Subcutaneous abdominal adipose tissue (tissue), 5 donors: ENCODE results near the gene TRPC3.

ENCODE experiments used
- H3K27ac ChIP-seq: one replicate; pipeline ENCODE4 v1.7.0; 2013; ENCODE audit warnings: low read depth, mild to moderate bottlenecking, inconsistent platforms, low read length, moderate library complexity
- H3K27me3 ChIP-seq, 5 donors: one replicate each; pipeline ENCODE4 v1.7.0; 2013; ENCODE audit warnings: low read length in 5 of 5, inconsistent platforms in 1 of 5; ENCODE audit not compliant: control insufficient read depth in 5 of 5, insufficient read depth in 4 of 5
- H3K36me3 ChIP-seq, 5 donors: one replicate each; pipeline ENCODE4 v1.7.0; 2013; ENCODE audit warnings: low read length in 5 of 5; ENCODE audit not compliant: control insufficient read depth in 5 of 5, insufficient read depth in 5 of 5
- H3K4me1 ChIP-seq, 5 donors: one replicate each; pipeline ENCODE4 v1.7.0; 2013; ENCODE audit warnings: low read length in 5 of 5, mild to moderate bottlenecking in 3 of 5, moderate library complexity in 1 of 5; ENCODE audit not compliant: control insufficient read depth in 5 of 5, insufficient read depth in 5 of 5
- H3K4me3 ChIP-seq, 5 donors: one replicate each; pipeline ENCODE4 v1.7.0; 2013; ENCODE audit warnings: low read length in 5 of 5, low read depth in 1 of 5
- H3K9ac ChIP-seq, 5 donors: one replicate each; pipeline ENCODE4 v1.7.0; 2013; ENCODE audit warnings: low read length in 5 of 5, mild to moderate bottlenecking in 4 of 5, moderate library complexity in 3 of 5
- H3K9me3 ChIP-seq, 5 donors: one replicate each; pipeline ENCODE4 v1.7.0; 2013; ENCODE audit warnings: low read length in 5 of 5; ENCODE audit not compliant: control insufficient read depth in 5 of 5
- donor health status: healthy.
- donor health status: healthy.
- donor health status: healthy.
- donor health status: healthy.
- donor health status: healthy.

TRPC3 gene

DNA sequence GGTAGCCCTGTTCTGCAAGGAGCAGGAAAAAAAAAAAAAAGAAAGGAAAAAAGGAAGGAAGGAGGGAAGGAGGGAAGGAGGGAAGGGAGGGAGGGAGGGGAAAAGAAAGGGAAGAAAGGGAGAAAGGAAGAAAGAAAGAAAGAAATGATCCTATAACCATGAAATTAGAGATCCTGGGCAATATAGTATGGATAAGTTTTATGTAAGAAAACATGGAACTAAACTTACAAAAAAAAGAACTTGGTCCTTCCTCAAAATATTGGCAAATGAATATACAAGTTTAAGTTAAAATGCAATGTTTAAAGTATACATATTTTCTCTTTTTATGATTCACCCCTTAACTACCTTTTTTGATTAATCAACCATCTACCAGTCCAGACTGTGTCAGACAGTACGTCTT lies 100.5 kb downstream of the TRPC3 start:
- H3K27ac ChIP-seq, result no peak overlapping the region
- peaks cover 11 to 31% (median 22%) of the 10 kb centered on the region in 5 donors for H3K36me3 ChIP-seq
- no peak overlapping the region for H3K9ac ChIP-seq
- no peaks in the 10 kb centered on the region for H3K9me3 ChIP-seq
- H3K27me3 ChIP-seq, result no peaks in the 10 kb centered on the region
- H3K4me1 ChIP-seq, result no peaks in the 10 kb centered on the region
- H3K4me3 ChIP-seq, result no peak overlapping the region

DNA sequence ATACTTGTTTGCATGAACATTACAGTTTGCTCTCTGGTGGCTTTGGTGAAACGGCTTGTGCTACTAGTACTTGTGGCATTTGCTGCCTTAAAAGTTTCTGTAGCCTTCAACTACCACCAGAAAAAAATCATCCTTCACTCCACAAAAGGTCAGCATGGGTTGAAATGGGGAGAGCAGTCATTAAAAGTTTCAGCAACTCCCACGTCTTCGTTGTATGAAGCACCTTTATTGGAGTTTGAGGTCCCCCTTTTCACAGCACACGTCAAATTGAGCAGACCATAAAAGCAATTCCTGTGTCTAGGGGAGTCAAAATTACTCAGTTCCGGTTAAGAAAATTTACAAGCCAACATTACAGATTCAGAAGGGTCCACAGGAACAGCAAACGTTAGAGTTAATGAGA lies 105.2 kb downstream of the TRPC3 start:
- H3K27me3 ChIP-seq, result no peaks in the 10 kb centered on the region
- H3K9ac ChIP-seq, result no peak overlapping the region
- no peaks in the 10 kb centered on the region for H3K4me1 ChIP-seq
- no peaks in the 10 kb centered on the region for H3K9me3 ChIP-seq
- peaks cover 19 to 49% (median 43%) of the 10 kb centered on the region in 5 donors for H3K36me3 ChIP-seq
- no peak overlapping the region for H3K27ac ChIP-seq
- H3K4me3 ChIP-seq, result no peak overlapping the region

DNA sequence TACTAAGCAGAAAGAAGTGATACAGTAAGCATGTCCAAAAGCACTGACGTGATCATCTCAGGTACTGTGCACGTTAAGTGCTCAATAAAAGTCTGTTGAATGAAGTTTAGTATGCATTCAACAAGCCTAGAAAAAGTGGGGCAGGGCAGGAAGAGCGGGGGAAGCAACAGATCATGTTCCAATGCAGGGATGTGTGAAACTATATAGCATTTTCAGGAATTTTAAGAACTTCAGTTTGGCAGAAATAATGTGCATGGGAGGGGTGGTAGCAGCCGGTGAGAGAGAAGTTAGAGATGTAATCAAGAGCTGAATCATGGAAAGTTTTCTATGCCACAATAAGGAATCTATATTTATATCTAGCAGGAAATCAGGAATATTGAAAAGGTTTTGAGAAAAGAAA lies 109.0 kb downstream of the TRPC3 start:
- no peak overlapping the region for H3K27ac ChIP-seq
- no peaks in the 10 kb centered on the region for H3K27me3 ChIP-seq
- H3K4me3 ChIP-seq, result no peak overlapping the region
- peaks cover 22 to 49% (median 32%) of the 10 kb centered on the region in 5 donors for H3K36me3 ChIP-seq
- H3K4me1 ChIP-seq, result no peaks in the 10 kb centered on the region
- H3K9me3 ChIP-seq, result no peaks in the 10 kb centered on the region
- H3K9ac ChIP-seq, result no peak overlapping the region

DNA sequence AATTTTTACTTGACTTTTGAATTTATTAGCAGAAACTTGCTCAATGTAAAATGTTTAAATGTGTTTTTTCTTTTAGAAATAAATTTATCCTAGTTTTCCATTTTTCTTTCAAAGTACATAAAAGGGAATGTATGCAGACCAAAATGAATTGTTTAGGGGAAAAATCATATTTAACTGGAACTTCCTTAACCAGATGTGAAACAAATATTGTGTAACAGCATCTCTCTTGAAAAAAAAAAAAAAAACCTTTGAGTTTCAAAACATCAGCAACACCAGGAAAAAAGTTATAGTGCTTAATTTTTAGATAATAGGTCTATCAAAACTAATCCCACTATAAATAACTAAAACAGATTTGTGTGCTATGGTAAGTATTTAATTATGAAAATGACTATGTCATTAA lies 113.7 kb downstream of the TRPC3 start:
- H3K4me1 ChIP-seq, result no peaks in the 10 kb centered on the region
- H3K27ac ChIP-seq, result no peak overlapping the region
- no peak overlapping the region for H3K9ac ChIP-seq
- no peaks in the 10 kb centered on the region for H3K27me3 ChIP-seq
- peaks cover 18 to 29% (median 20%) of the 10 kb centered on the region in 5 donors for H3K36me3 ChIP-seq
- no peaks in the 10 kb centered on the region for H3K9me3 ChIP-seq
- no peak overlapping the region for H3K4me3 ChIP-seq

DNA sequence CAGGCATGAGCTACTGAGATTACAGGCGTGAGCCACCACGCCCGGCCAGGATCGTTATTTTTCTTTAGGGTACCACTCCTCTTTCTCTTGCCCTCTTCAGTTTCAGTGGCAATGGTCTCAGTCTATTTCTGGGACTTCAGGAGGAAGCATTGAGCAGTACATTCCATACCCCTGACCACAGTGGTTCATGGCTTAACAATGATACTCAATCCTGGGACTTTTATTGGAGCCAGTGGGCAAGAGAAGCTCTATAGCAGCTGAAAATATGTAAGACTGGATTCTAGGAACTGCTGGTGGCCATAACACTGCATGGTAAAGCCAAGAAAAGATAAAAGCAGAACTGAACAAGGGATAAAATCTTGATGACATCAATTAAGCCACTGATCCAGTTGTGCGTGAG lies 122.3 kb downstream of the TRPC3 start:
- Histone ChIP-seq H3K4me3 (no peak overlapping the region), H3K27ac (no peak overlapping the region), H3K36me3 (peaks cover 15 to 37% (median 29%) of the 10 kb centered on the region in 5 donors), H3K27me3 (no peaks in the 10 kb centered on the region), H3K4me1 (no peaks in the 10 kb centered on the region), H3K9me3 (no peaks in the 10 kb centered on the region), H3K9ac (no peak overlapping the region)
